Transverse colon (tissue), 4 donors: ENCODE measurements around the gene CCDC136. TPM values are rescaled to one million over a fixed set of nuclear protein-coding genes. Genes with fewer than 3 reads are reported as not detected.

Experiments
- DNase-seq: peaks from one replicate; pipeline ENCODE4 v3.0.0-alpha.2; 2019
- H3K27ac ChIP-seq, 4 donors: fragments of 200-600 bp; sonication (generic); 2 replicates each; pipeline ENCODE4 v1.5.1; 2016 to 2018; ENCODE audit warnings: inconsistent platforms in 4 of 4
- H3K27me3 ChIP-seq: fragments of 200-600 bp; sonication (generic); 2 replicates; pipeline ENCODE4 v1.5.1; 2017; ENCODE audit warnings: inconsistent platforms
- H3K36me3 ChIP-seq, 4 donors: fragments of 200-600 bp; sonication (generic); 2 replicates each; pipeline ENCODE4 v1.5.1; 2017 to 2019; ENCODE audit warnings: inconsistent platforms in 4 of 4
- H3K4me1 ChIP-seq, 4 donors: fragments of 200-600 bp; sonication (generic); 2 replicates each; pipeline ENCODE4 v1.5.1; 2017 to 2020; ENCODE audit warnings: inconsistent platforms in 4 of 4
- H3K4me3 ChIP-seq, 4 donors: fragments of 200-600 bp; sonication (generic); 1 replicate in 1 of 4; 2 replicates in 3 of 4; pipeline versions ENCODE4 v1.5.1 to v1.6.1; 2017 to 2019; ENCODE audit warnings: inconsistent platforms in 4 of 4
- H3K9me3 ChIP-seq, 2 donors: fragments of 200-600 bp; sonication (generic); 2 replicates each; pipeline ENCODE4 v1.5.1; 2017 to 2019; ENCODE audit warnings: inconsistent platforms in 2 of 2
- EP300 ChIP-seq: sonication (generic); formaldehyde crosslinking; IDR thresholded peaks from one replicate; pipeline ENCODE4 v1.6.1; 2017; ENCODE audit warnings: antibody characterized with exemption, low read depth
- POLR2A ChIP-seq: fragments of 450-650 bp; IDR thresholded peaks from one replicate; pipeline ENCODE4 v1.6.1; 2016; ENCODE audit warnings: antibody characterized with exemption, mild to moderate bottlenecking, moderate library complexity
- POLR2AphosphoS5 ChIP-seq, 3 donors: sonication (generic); formaldehyde crosslinking; IDR thresholded peaks; one replicate each; pipeline ENCODE4 v1.6.1; 2016; ENCODE audit warnings: antibody characterized with exemption in 3 of 3
- WGBS, 2 donors: methylation state at CpG; one replicate each; pipeline ENCODE4 v1.1.5; 2018; ENCODE audit warnings: low coverage in 1 of 2; 5-methylcytosine and 5-hydroxymethylcytosine counted together
- in situ Hi-C, 4 donors: fragments of 200-750 bp; cut with MboI; loops; one replicate each; pipeline versions ENCODE4 v1.15.0 to v1.15.1; 2017; ENCODE audit warnings: low sequenced_read_pairs in 3 of 4, low pct_ligation_motif_present in 1 of 4, low pct_unique_long_range_greater_than_20kb in 1 of 4
- intact Hi-C: fragments of 100-400 bp; cut with DNase I; formaldehyde crosslinking; loops from one replicate; pipeline ENCODE4 v1.15.1; 2023; ENCODE audit warnings: low total_unique reads
- total RNA-seq, 4 donors: library from RNA; depleted of rRNA; stranded (reverse); fragments of >200 nt; gene quantifications; one replicate each; pipeline ENCODE4 v1.1.0, GENCODE V29; 2016
- TF ChIP-seq, protein P1 (sequence below), 5 experiments: fragments of 200-600 bp in 3 of 5; fragments of 450-650 bp in 2 of 5; sonication (generic) in 3 of 5; IDR thresholded peaks; 1 replicate in 2 of 5; 2 replicates in 3 of 5; pipeline ENCODE4 v1.5.1; 2016 to 2017; ENCODE audit warnings: antibody characterized with exemption in 5 of 5, inconsistent platforms in 3 of 5, mild to moderate bottlenecking in 2 of 5, moderate library complexity in 1 of 5

CCDC136 gene
- total RNA-seq, 4 donors from 2014 or later, result 1.9 to 16.5 (median 8.3) TPM

DNA sequence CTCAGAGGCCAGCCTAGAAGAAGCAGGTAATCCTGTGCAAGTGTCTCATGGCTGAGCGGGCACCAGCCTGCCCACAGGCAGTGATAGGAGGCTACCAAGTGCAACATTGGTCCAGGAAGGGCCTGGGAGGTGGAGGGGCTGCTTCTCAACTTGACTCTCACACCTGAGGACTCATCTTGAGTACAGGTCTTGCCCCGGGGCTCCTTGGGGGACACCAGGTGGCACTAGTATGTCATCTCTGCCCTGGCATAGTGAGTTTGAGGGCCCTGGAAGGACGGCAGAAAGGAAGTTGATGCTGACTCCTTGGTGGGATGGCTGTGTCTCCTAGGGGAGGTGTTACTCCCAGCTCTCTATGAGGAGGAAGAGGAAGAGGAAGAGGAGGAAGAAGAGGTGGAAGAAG lies 2.3 kb downstream of the CCDC136 start:
- intact Hi-C loops, result no loop called here
- in situ Hi-C loops, result no loop called here

DNA sequence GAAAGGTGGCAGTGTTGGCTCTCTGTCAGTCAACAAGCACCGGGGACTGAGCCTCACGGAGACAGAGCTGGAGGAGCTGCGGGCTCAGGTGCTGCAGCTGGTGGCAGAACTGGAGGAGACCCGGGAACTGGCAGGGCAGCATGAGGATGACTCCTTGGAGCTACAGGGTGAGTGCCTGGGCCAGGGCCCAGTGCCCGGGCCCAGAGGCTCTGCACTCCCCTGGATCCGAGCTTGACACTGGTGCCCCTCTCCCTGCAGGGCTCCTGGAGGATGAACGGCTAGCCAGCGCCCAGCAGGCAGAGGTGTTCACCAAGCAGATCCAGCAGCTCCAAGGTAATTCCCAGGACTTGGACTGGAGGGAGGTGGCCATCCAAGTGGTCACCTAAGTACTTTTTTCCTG lies 2.7 kb downstream of the CCDC136 start:
- WGBS, 2 donors, result 60 to 90% methylated on average over 1 to 8 of the region's 8 CpGs
- Histone ChIP-seq H3K9me3 (no peaks in the 10 kb centered on the region), H3K4me3 (no peak overlapping the region), H3K36me3 (no peaks in the 10 kb centered on the region), H3K27me3 (peaks cover 24% of the 10 kb centered on the region), H3K4me1 (peaks cover 5 to 23% (median 16%) of the 10 kb centered on the region in 4 donors), H3K27ac (no peak overlapping the region)
- DNase-seq, result no peak
- no peak for TF ChIP-seq POLR2AphosphoS5 (IDR thresholded peaks at IDR 0.05)
- TF ChIP-seq POLR2A, result no peak
- TF ChIP-seq, protein P1, sequence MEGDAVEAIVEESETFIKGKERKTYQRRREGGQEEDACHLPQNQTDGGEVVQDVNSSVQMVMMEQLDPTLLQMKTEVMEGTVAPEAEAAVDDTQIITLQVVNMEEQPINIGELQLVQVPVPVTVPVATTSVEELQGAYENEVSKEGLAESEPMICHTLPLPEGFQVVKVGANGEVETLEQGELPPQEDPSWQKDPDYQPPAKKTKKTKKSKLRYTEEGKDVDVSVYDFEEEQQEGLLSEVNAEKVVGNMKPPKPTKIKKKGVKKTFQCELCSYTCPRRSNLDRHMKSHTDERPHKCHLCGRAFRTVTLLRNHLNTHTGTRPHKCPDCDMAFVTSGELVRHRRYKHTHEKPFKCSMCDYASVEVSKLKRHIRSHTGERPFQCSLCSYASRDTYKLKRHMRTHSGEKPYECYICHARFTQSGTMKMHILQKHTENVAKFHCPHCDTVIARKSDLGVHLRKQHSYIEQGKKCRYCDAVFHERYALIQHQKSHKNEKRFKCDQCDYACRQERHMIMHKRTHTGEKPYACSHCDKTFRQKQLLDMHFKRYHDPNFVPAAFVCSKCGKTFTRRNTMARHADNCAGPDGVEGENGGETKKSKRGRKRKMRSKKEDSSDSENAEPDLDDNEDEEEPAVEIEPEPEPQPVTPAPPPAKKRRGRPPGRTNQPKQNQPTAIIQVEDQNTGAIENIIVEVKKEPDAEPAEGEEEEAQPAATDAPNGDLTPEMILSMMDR (IDR thresholded peaks at IDR 0.05), result no peak
- TF ChIP-seq EP300, result no peak
- intact Hi-C loops, result no loop called here
- in situ Hi-C loops, result no loop called here

More for the DNA sequence above, 2.3 kb downstream of the CCDC136 start:
- WGBS, 2 donors, result 48% methylated on average over 3 of the region's 3 CpGs; no CpG with 5 or more reads in 1 of the 2 donors
- no peak for TF ChIP-seq EP300
- TF ChIP-seq POLR2A, result no peak
- TF ChIP-seq, protein P1 (IDR thresholded peaks at IDR 0.05), result no peak
- TF ChIP-seq POLR2AphosphoS5 (IDR thresholded peaks at IDR 0.05), result no peak
- DNase-seq, result no peak
- Histone ChIP-seq H3K9me3 (no peaks in the 10 kb centered on the region), H3K27me3 (peaks cover 24% of the 10 kb centered on the region), H3K4me1 (peaks cover 5 to 23% (median 16%) of the 10 kb centered on the region in 4 donors), H3K4me3 (no peak overlapping the region), H3K27ac (no peak overlapping the region), H3K36me3 (no peaks in the 10 kb centered on the region)

DNA sequence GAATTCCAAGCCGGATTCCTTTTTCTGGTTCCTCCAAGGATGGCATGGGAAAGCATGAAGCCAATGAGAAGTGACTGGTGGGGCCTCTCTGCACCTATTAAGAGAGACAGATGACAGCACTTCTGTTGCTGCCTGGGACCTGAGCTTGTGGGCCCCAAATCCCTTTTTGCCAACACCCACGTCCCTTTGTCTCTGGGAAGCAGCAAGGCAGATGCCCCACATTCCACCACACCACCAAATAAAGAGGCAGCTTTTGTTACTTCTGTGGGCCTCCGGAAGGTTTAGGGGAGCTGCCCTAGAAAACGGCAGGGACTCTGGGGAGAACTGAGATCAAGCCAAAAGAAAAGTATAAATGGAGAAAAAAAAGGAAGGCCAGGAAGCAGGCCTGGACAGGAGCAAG lies 3.4 kb downstream of the CCDC136 start:
- H3K36me3 ChIP-seq, result no peaks in the 10 kb centered on the region
- H3K4me3 ChIP-seq, result no peak overlapping the region
- H3K27ac ChIP-seq, result no peak overlapping the region
- H3K4me1 ChIP-seq, result peaks cover 5 to 23% (median 16%) of the 10 kb centered on the region in 4 donors
- peaks cover 24% of the 10 kb centered on the region for H3K27me3 ChIP-seq
- no peak for DNase-seq
- 92 to 93% methylated on average over 2 to 4 of the region's 4 CpGs for WGBS, 2 donors
- intact Hi-C loops, result no loop called here
- TF ChIP-seq POLR2AphosphoS5 (IDR thresholded peaks at IDR 0.05), result no peak
- no peak for TF ChIP-seq POLR2A
- TF ChIP-seq, protein P1 (IDR thresholded peaks at IDR 0.05), result no peak
- TF ChIP-seq EP300, result no peak
- in situ Hi-C loops, result no loop called here
- no peaks in the 10 kb centered on the region for H3K9me3 ChIP-seq

DNA sequence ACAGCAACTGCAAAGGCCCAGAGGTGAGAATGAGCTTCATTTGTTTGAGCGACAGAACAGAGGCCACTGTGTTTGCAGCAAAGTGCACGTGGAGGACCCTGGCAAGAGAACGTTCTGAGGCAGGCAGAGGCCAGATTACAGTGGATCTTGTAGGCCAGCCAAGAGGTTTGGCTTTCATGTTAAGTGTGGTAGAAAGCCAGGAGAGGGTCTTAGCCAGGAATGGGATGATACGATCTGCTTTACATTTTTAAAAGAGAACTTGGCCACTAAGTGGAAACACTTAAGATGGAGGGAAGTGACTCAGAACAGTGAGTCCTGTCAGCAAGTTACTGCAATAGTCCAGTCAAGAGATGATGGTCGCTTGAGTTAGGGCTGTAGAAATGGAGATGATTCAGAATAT lies 4.6 kb downstream of the CCDC136 start:
- H3K27me3 ChIP-seq, result peaks cover 14% of the 10 kb centered on the region
- H3K27ac ChIP-seq, result no peak overlapping the region
- WGBS, 2 donors, result 76 to 88% methylated on average over 4 to 5 of the region's 5 CpGs
- H3K9me3 ChIP-seq, result no peaks in the 10 kb centered on the region
- H3K4me3 ChIP-seq, result no peak overlapping the region
- DNase-seq, result no peak
- intact Hi-C loops, result no loop called here
- H3K36me3 ChIP-seq, result no peaks in the 10 kb centered on the region
- in situ Hi-C loops, result no loop called here
- TF ChIP-seq POLR2A (no peak), EP300 (no peak), POLR2AphosphoS5 (IDR thresholded peaks at IDR 0.05) (no peak)
- TF ChIP-seq, protein P1 (IDR thresholded peaks at IDR 0.05), result no peak
- H3K4me1 ChIP-seq, result peaks cover 5 to 21% (median 16%) of the 10 kb centered on the region in 4 donors
